HG03558 (cell line): Measurements from ENCODE around the gene RPTOR.

Experiments used
- ATAC-seq: cut with Tn5 transposase; IDR thresholded peaks from one replicate; pipeline ENCODE4 v1.9.1; 2021; ENCODE audit warnings: moderate number of reproducible peaks; ENCODE audit not compliant: unreplicated experiment; ENCODE audit errors: extremely low read depth

RPTOR gene

GRCh38 chr17:80892019-80892855 lies 347.6 kb downstream of the RPTOR start:
- no peak for ATAC-seq

GRCh38 chr17:80892900-80893603 lies 348.4 kb downstream of the RPTOR start:
- ATAC-seq, result no peak

GRCh38 chr17:80893604-80894438 lies 349.2 kb downstream of the RPTOR start:
- ATAC-seq, result no peak

- no peak for ATAC-seq
Measured at GRCh38 chr17:80894439-80894721, 349.7 kb downstream of the RPTOR start.

- ATAC-seq, result no peak
Measured at GRCh38 chr17:80894726-80895125, 350.1 kb downstream of the RPTOR start.

GRCh38 chr17:80895366-80895765 lies 350.7 kb downstream of the RPTOR start:
- no peak for ATAC-seq

- ATAC-seq, result no peak
Measured at GRCh38 chr17:80898716-80899115, 354.1 kb downstream of the RPTOR start.

GRCh38 chr17:80899402-80900268 lies 355.0 kb downstream of the RPTOR start:
- no peak for ATAC-seq

GRCh38 chr17:80901319-80901718 lies 356.7 kb downstream of the RPTOR start:
- no peak for ATAC-seq

GRCh38 chr17:80902197-80902962 lies 357.7 kb downstream of the RPTOR start:
- no peak for ATAC-seq

- no peak for ATAC-seq
Measured at GRCh38 chr17:80902963-80903611, 358.4 kb downstream of the RPTOR start.

GRCh38 chr17:80904036-80904753 lies 359.6 kb downstream of the RPTOR start:
- ATAC-seq, result no peak

GRCh38 chr17:80905586-80906230 lies 361.1 kb downstream of the RPTOR start:
- no peak for ATAC-seq

GRCh38 chr17:80906364-80907259 lies 362.0 kb downstream of the RPTOR start:
- ATAC-seq, result no peak

- no peak for ATAC-seq
Measured at GRCh38 chr17:80907281-80907680, 362.6 kb downstream of the RPTOR start.

- no peak for ATAC-seq
Measured at GRCh38 chr17:80908211-80908610, 363.6 kb downstream of the RPTOR start.

GRCh38 chr17:80908776-80909175 lies 364.1 kb downstream of the RPTOR start:
- no peak for ATAC-seq
